Thyroid gland (tissue), 4 donors: ENCODE results near the gene RPL23. TPM values are rescaled to one million over a fixed set of nuclear protein-coding genes. Genes with fewer than 3 reads are reported as not detected.
A peak's percentile ranks its signal among the peaks of the same experiment; 100 is the strongest.

Experiments
- DNase-seq, 2 donors: peaks; one replicate each; pipeline ENCODE4 v3.0.0-alpha.2; 2019
- H3K27ac ChIP-seq, 3 donors: fragments of 200-600 bp; sonication (generic); 1 replicate in 2 of 3; 2 replicates in 1 of 3; pipeline ENCODE4 v1.5.1; 2016 to 2019; ENCODE audit warnings: mild to moderate bottlenecking in 1 of 3, moderate library complexity in 1 of 3
- H3K27me3 ChIP-seq: fragments of 200-600 bp; sonication (generic); one replicate; pipeline ENCODE4 v1.5.1; 2019
- H3K36me3 ChIP-seq, 2 donors: fragments of 200-600 bp; sonication (generic); one replicate each; pipeline ENCODE4 v1.5.1; 2016 to 2019
- H3K4me1 ChIP-seq, 2 donors: fragments of 200-600 bp; sonication (generic); one replicate each; pipeline ENCODE4 v1.5.1; 2017 to 2019
- H3K4me3 ChIP-seq, 3 donors: fragments of 200-600 bp; sonication (generic); replicated peaks in 1 of 3; 1 replicate in 2 of 3; 2 replicates in 1 of 3; pipeline ENCODE4 v1.5.1; 2016; ENCODE audit warnings: mild to moderate bottlenecking in 1 of 3
- H3K9me3 ChIP-seq: fragments of 200-600 bp; sonication (generic); one replicate; pipeline ENCODE4 v1.5.1; 2017
- POLR2A ChIP-seq, 2 donors: fragments of 450-650 bp; IDR thresholded peaks; one replicate each; pipeline ENCODE4 v1.6.1; 2017; ENCODE audit warnings: antibody characterized with exemption in 2 of 2, mild to moderate bottlenecking in 2 of 2, moderate library complexity in 1 of 2
- WGBS, 2 donors: methylation state at CpG; one replicate each; pipeline ENCODE4 v1.1.5; 2017; 5-methylcytosine and 5-hydroxymethylcytosine counted together
- intact Hi-C: fragments of 100-400 bp; cut with DNase I; formaldehyde crosslinking; loops from one replicate; pipeline ENCODE4 v1.15.1; 2023
- total RNA-seq, 4 donors: library from RNA; depleted of rRNA; stranded (reverse); fragments of >200 nt; gene quantifications; one replicate each; pipeline ENCODE4 v1.2.3, GENCODE V29; 2016
- TF ChIP-seq, protein P1 (sequence below), 6 experiments: fragments of 200-600 bp in 3 of 6; fragments of 450-650 bp in 3 of 6; sonication (generic) in 3 of 6; IDR thresholded peaks; one replicate each; pipeline ENCODE4 v1.5.1; 2016 to 2019; ENCODE audit warnings: antibody characterized with exemption in 6 of 6, mild to moderate bottlenecking in 2 of 6, inconsistent platforms in 1 of 6, moderate library complexity in 1 of 6

The RPL23 gene
- total RNA-seq, 4 donors from 2014 or later, result 1,055 to 2,735 (median 1,279) TPM

DNA sequence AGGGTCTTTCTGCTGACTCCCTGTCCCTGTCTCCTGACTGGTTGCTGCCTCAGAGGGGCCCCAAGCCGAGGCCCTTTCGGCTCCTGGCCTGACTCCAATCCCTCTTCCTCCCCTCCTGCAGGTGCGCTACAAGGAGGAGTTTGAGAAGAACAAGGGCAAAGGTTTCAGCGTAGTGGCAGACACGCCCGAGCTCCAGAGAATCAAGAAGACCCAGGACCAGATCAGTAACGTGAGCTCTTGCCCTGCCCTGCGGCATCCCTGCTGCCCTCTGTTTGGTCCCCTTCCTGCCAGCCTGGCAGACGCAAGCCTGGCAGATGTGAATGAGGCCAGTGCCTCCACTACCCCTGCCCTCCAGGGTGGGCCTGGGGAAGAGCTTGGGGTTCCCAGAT lies 44.8 kb upstream of the RPL23 start:
- Histone ChIP-seq H3K4me1 (peaks cover 20 to 76% of the 10 kb centered on the region in 2 donors), H3K9me3 (no peaks in the 10 kb centered on the region), H3K36me3 (peaks cover 0 to under 1% of the 10 kb centered on the region in 2 donors), H3K27me3 (no peaks in the 10 kb centered on the region), H3K27ac (peak overlapping the region; percentile 26 to 64 (median 58)), H3K4me3 (no peak overlapping the region)
- TF ChIP-seq, protein P1, sequence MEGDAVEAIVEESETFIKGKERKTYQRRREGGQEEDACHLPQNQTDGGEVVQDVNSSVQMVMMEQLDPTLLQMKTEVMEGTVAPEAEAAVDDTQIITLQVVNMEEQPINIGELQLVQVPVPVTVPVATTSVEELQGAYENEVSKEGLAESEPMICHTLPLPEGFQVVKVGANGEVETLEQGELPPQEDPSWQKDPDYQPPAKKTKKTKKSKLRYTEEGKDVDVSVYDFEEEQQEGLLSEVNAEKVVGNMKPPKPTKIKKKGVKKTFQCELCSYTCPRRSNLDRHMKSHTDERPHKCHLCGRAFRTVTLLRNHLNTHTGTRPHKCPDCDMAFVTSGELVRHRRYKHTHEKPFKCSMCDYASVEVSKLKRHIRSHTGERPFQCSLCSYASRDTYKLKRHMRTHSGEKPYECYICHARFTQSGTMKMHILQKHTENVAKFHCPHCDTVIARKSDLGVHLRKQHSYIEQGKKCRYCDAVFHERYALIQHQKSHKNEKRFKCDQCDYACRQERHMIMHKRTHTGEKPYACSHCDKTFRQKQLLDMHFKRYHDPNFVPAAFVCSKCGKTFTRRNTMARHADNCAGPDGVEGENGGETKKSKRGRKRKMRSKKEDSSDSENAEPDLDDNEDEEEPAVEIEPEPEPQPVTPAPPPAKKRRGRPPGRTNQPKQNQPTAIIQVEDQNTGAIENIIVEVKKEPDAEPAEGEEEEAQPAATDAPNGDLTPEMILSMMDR (IDR thresholded peaks at IDR 0.05), result no peak
- TF ChIP-seq POLR2A (IDR thresholded peaks at IDR 0.05), result no peak
- no peak for DNase-seq
- intact Hi-C loops, result no loop called here
- 63 to 69% methylated on average over 6 to 9 of the region's 9 CpGs for WGBS, 2 donors

- Histone ChIP-seq H3K4me1 (peaks cover 20 to 81% of the 10 kb centered on the region in 2 donors), H3K9me3 (no peaks in the 10 kb centered on the region), H3K36me3 (peaks cover 4 to 6% of the 10 kb centered on the region in 2 donors), H3K27ac (peak overlapping the region; percentile 4 to 64 (median 58)), H3K4me3 (no peak overlapping the region), H3K27me3 (no peaks in the 10 kb centered on the region)
- intact Hi-C loops, result no loop called here
- DNase-seq, result peak in 1 of 2 donors; percentile 32
- no peak for TF ChIP-seq POLR2A (IDR thresholded peaks at IDR 0.05)
- TF ChIP-seq, protein P1 (IDR thresholded peaks at IDR 0.05), result no peak
- WGBS, 2 donors, result 58 to 69% methylated on average over 12 of the region's 12 CpGs
These were observed 44.3 kb upstream of the RPL23 start for GRCh38 chr17:38897671-38898290.

GRCh38 chr17:38897176-38897575 lies 43.7 kb upstream of the RPL23 start:
- TF ChIP-seq, protein P1 (IDR thresholded peaks at IDR 0.05), result no peak
- TF ChIP-seq POLR2A (IDR thresholded peaks at IDR 0.05), result no peak
- intact Hi-C loops, result no loop called here
- peak; percentile 25 to 29 for DNase-seq
- Histone ChIP-seq H3K4me3 (no peak overlapping the region), H3K4me1 (peaks cover 20 to 79% of the 10 kb centered on the region in 2 donors), H3K36me3 (peaks cover 10 to 12% of the 10 kb centered on the region in 2 donors), H3K9me3 (no peaks in the 10 kb centered on the region), H3K27ac (peak overlapping the region in 2 of 3 donors; percentile 58 to 64), H3K27me3 (no peaks in the 10 kb centered on the region)
- 59 to 61% methylated on average over 5 to 6 of the region's 6 CpGs for WGBS, 2 donors

GRCh38 chr17:38896346-38896954 lies 42.9 kb upstream of the RPL23 start:
- no peaks in the 10 kb centered on the region for H3K9me3 ChIP-seq
- H3K36me3 ChIP-seq, result peaks cover 14 to 15% of the 10 kb centered on the region in 2 donors
- H3K4me1 ChIP-seq, result peaks cover 20 to 71% of the 10 kb centered on the region in 2 donors
- intact Hi-C loops, result no loop called here
- H3K27me3 ChIP-seq, result no peaks in the 10 kb centered on the region
- peak in 1 of 2 donors; percentile 12 for DNase-seq
- H3K27ac ChIP-seq, result peak overlapping the region in 1 of 3 donors; percentile 64
- no peak for TF ChIP-seq POLR2A (IDR thresholded peaks at IDR 0.05)
- TF ChIP-seq, protein P1 (IDR thresholded peaks at IDR 0.05), result no peak
- no peak overlapping the region for H3K4me3 ChIP-seq
- 72 to 80% methylated on average over 13 of the region's 13 CpGs for WGBS, 2 donors

DNA sequence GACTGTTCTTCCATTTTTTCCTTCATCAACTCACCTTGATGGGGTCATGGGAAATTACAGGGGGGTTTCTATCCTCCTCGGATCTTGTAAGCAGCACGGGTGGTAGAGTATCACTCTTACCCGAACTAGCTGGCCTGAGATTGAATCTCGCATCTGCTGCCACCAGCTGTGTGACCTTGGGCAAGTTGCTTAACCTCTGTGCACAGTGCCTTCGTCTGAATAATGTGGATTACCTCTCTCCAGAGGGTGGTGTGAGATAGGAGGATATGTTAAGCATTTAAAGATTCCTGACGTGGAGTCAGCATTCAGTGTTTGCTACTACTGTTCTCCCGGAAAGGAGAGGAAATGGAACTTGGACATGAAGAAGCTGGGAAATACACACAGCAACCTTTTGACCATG lies 40.8 kb upstream of the RPL23 start:
- Histone ChIP-seq H3K4me1 (peaks cover 11 to 52% of the 10 kb centered on the region in 2 donors), H3K4me3 (no peak overlapping the region), H3K27me3 (no peaks in the 10 kb centered on the region), H3K36me3 (peaks cover 21 to 25% of the 10 kb centered on the region in 2 donors), H3K9me3 (no peaks in the 10 kb centered on the region), H3K27ac (peak overlapping the region in 2 of 3 donors; percentile 39 to 58)
- TF ChIP-seq, protein P1 (IDR thresholded peaks at IDR 0.05), result no peak
- no peak for TF ChIP-seq POLR2A (IDR thresholded peaks at IDR 0.05)
- 65 to 72% methylated on average over 7 of the region's 7 CpGs for WGBS, 2 donors
- intact Hi-C loops, result no loop called here
- DNase-seq, result no peak
